ENCODE results near the gene RPGRIP1.

The RPGRIP1 gene

GRCh38 chr14:21256539-21257393 lies 23.1 kb upstream of the RPGRIP1 start:
- DNase-seq (ENCODE audit: low read depth, low spot score) = no peak
- Histone ChIP-seq H3K27ac (peak overlapping the region; percentile 52; the same call in 1 of the 2 replicates), H3K4me3 (no peak overlapping the region), H3K9me3 (ENCODE audit: low read depth, low read length) (no peaks in the 10 kb centered on the region), H3K36me3 (ENCODE audit: insufficient read depth, low read length) (peaks cover 94% of the 10 kb centered on the region), H3K9ac (ENCODE audit: insufficient read length) (no peak overlapping the region)
- TF ChIP-seq POLR2AphosphoS5 (IDR thresholded peaks at IDR 0.05; ENCODE audit: borderline replicate concordance, low read depth, low read length) (no peak), FOXP2 (optimal IDR thresholded peaks at IDR 0.05; ENCODE audit: control extremely low read depth, extremely low read length, insufficient read depth) (no peak), EZH2 (IDR thresholded peaks at IDR 0.05) (no peak)

- TF ChIP-seq EZH2 (IDR thresholded peaks at IDR 0.05) (no peak), POLR2AphosphoS5 (IDR thresholded peaks at IDR 0.05; ENCODE audit: borderline replicate concordance, low read depth, low read length) (no peak; the same call in 1 of the 2 replicates), FOXP2 (optimal IDR thresholded peaks at IDR 0.05; ENCODE audit: control extremely low read depth, extremely low read length, insufficient read depth) (no peak)
- H3K36me3 ChIP-seq (ENCODE audit: insufficient read depth, low read length) = peaks cover 94% of the 10 kb centered on the region
- H3K9me3 ChIP-seq (ENCODE audit: low read depth, low read length) = no peaks in the 10 kb centered on the region
- no peak for DNase-seq (ENCODE audit: low read depth, low spot score)
- no peak overlapping the region for H3K4me3 ChIP-seq
- H3K27ac ChIP-seq = peak overlapping the region; percentile 27; the same call in 1 of the 2 replicates
- no peak overlapping the region for H3K9ac ChIP-seq (ENCODE audit: insufficient read length)
Measured at GRCh38 chr14:21257394-21257909, 22.4 kb upstream of the RPGRIP1 start.

GRCh38 chr14:21258005-21258888 lies 21.6 kb upstream of the RPGRIP1 start:
- no peak overlapping the region for H3K4me3 ChIP-seq
- H3K36me3 ChIP-seq (ENCODE audit: insufficient read depth, low read length) = peaks cover 94% of the 10 kb centered on the region
- H3K9ac ChIP-seq (ENCODE audit: insufficient read length) = peak overlapping the region; percentile 35
- H3K9me3 ChIP-seq (ENCODE audit: low read depth, low read length) = no peaks in the 10 kb centered on the region
- peak overlapping the region; percentile 80 for H3K27ac ChIP-seq
- DNase-seq (ENCODE audit: low read depth, low spot score) = no peak
- TF ChIP-seq POLR2AphosphoS5 (IDR thresholded peaks at IDR 0.05; ENCODE audit: borderline replicate concordance, low read depth, low read length) = no peak
- TF ChIP-seq EZH2 (IDR thresholded peaks at IDR 0.05) = no peak
- no peak for TF ChIP-seq FOXP2 (optimal IDR thresholded peaks at IDR 0.05; ENCODE audit: control extremely low read depth, extremely low read length, insufficient read depth)

- DNase-seq (ENCODE audit: low read depth, low spot score) = no peak
- Histone ChIP-seq H3K9ac (ENCODE audit: insufficient read length) (no peak overlapping the region), H3K36me3 (ENCODE audit: insufficient read depth, low read length) (peaks cover 94% of the 10 kb centered on the region), H3K27ac (peak overlapping the region; percentile 80), H3K4me3 (0 out of 2 replicates have a peak overlapping the region, but pooled peaks have one; percentile 5), H3K9me3 (ENCODE audit: low read depth, low read length) (no peaks in the 10 kb centered on the region)
- TF ChIP-seq POLR2AphosphoS5 (IDR thresholded peaks at IDR 0.05; ENCODE audit: borderline replicate concordance, low read depth, low read length) (peak; percentile 48; the same call in 1 of the 2 replicates), FOXP2 (optimal IDR thresholded peaks at IDR 0.05; ENCODE audit: control extremely low read depth, extremely low read length, insufficient read depth) (no peak)
Measured at GRCh38 chr14:21258889-21259787, 20.7 kb upstream of the RPGRIP1 start.

- TF ChIP-seq EZH2 (IDR thresholded peaks at IDR 0.05) (no peak), FOXP2 (optimal IDR thresholded peaks at IDR 0.05; ENCODE audit: control extremely low read depth, extremely low read length, insufficient read depth) (no peak), POLR2AphosphoS5 (IDR thresholded peaks at IDR 0.05; ENCODE audit: borderline replicate concordance, low read depth, low read length) (no peak)
- Histone ChIP-seq H3K36me3 (ENCODE audit: insufficient read depth, low read length) (peaks cover 94% of the 10 kb centered on the region), H3K9ac (ENCODE audit: insufficient read length) (no peak overlapping the region), H3K9me3 (ENCODE audit: low read depth, low read length) (no peaks in the 10 kb centered on the region), H3K4me3 (peak overlapping the region; percentile 11; the same call in 1 of the 2 replicates), H3K27ac (peak overlapping the region; percentile 73)
- no peak for DNase-seq (ENCODE audit: low read depth, low spot score)
Measured at GRCh38 chr14:21261824-21262223, 18.1 kb upstream of the RPGRIP1 start.

- no peak for TF ChIP-seq EZH2 (IDR thresholded peaks at IDR 0.05)
- TF ChIP-seq FOXP2 (optimal IDR thresholded peaks at IDR 0.05; ENCODE audit: control extremely low read depth, extremely low read length, insufficient read depth) = no peak
- no peak; the same call in none of the 2 replicates for TF ChIP-seq POLR2AphosphoS5 (IDR thresholded peaks at IDR 0.05; ENCODE audit: borderline replicate concordance, low read depth, low read length)
- Histone ChIP-seq H3K9ac (ENCODE audit: insufficient read length) (peak overlapping the region; percentile 39), H3K27ac (peak overlapping the region; percentile 73), H3K4me3 (peak overlapping the region; percentile 8; the same call in 1 of the 2 replicates), H3K9me3 (ENCODE audit: low read depth, low read length) (no peaks in the 10 kb centered on the region), H3K36me3 (ENCODE audit: insufficient read depth, low read length) (peaks cover 94% of the 10 kb centered on the region)
- DNase-seq (ENCODE audit: low read depth, low spot score) = no peak
Measured at GRCh38 chr14:21262410-21262809, 17.5 kb upstream of the RPGRIP1 start.

- TF ChIP-seq POLR2AphosphoS5 (IDR thresholded peaks at IDR 0.05; ENCODE audit: borderline replicate concordance, low read depth, low read length) (0 out of 2 replicates have a peak, but pooled peaks have one; percentile 20), EZH2 (IDR thresholded peaks at IDR 0.05) (no peak)
- Histone ChIP-seq H3K9ac (ENCODE audit: insufficient read length) (peak overlapping the region; percentile 59), H3K27ac (peak overlapping the region; percentile 80), H3K4me3 (peak overlapping the region; percentile 92), H3K9me3 (ENCODE audit: low read depth, low read length) (no peaks in the 10 kb centered on the region), H3K36me3 (ENCODE audit: insufficient read depth, low read length) (peaks cover 95% of the 10 kb centered on the region)
- no peak for DNase-seq (ENCODE audit: low read depth, low spot score)
Measured at GRCh38 chr14:21263284-21264024, 16.4 kb upstream of the RPGRIP1 start.

Measured in SK-N-MC (cell line).